ENCODE data around the gene STXBP1.

STXBP1 gene

GRCh38 chr9:127642082-127642740, 30.1 kb downstream of the STXBP1 start:
- no peak for TF ChIP-seq CTCF (IDR thresholded peaks at IDR 0.05; ENCODE audit: low read length, missing control alignments)
- no peak for DNase-seq (ENCODE audit: low read depth)
- no peak overlapping the region for H3K4me3 ChIP-seq (replicated peaks; ENCODE audit: low read depth, low read length)

GRCh38 chr9:127644146-127644827, 32.2 kb downstream of the STXBP1 start:
- no peak overlapping the region for H3K4me3 ChIP-seq (replicated peaks; ENCODE audit: low read depth, low read length)
- TF ChIP-seq CTCF (IDR thresholded peaks at IDR 0.05; ENCODE audit: low read length, missing control alignments) = no peak
- no peak for DNase-seq (ENCODE audit: low read depth)

GRCh38 chr9:127644943-127645342, 32.9 kb downstream of the STXBP1 start:
- no peak for TF ChIP-seq CTCF (IDR thresholded peaks at IDR 0.05; ENCODE audit: low read length, missing control alignments)
- H3K4me3 ChIP-seq (replicated peaks; ENCODE audit: low read depth, low read length) = no peak overlapping the region
- DNase-seq (ENCODE audit: low read depth) = no peak

GRCh38 chr9:127647451-127647850, 35.4 kb downstream of the STXBP1 start:
- no peak overlapping the region for H3K4me3 ChIP-seq (replicated peaks; ENCODE audit: low read depth, low read length)
- no peak for DNase-seq (ENCODE audit: low read depth)
- TF ChIP-seq CTCF (IDR thresholded peaks at IDR 0.05; ENCODE audit: low read length, missing control alignments) = no peak

GRCh38 chr9:127650518-127650917, 38.4 kb downstream of the STXBP1 start:
- DNase-seq (ENCODE audit: low read depth) = no peak
- no peak for TF ChIP-seq CTCF (IDR thresholded peaks at IDR 0.05; ENCODE audit: low read length, missing control alignments)
- H3K4me3 ChIP-seq (replicated peaks; ENCODE audit: low read depth, low read length) = no peak overlapping the region

GRCh38 chr9:127651697-127652610, 39.9 kb downstream of the STXBP1 start:
- DNase-seq (ENCODE audit: low read depth) = no peak
- no peak for TF ChIP-seq CTCF (IDR thresholded peaks at IDR 0.05; ENCODE audit: low read length, missing control alignments)

More at GRCh38 chr9:127651697-127652610, 39.9 kb downstream of the STXBP1 start:
- H3K4me3 ChIP-seq (replicated peaks; ENCODE audit: low read depth, low read length) = no peak overlapping the region

Data from fibroblast of pulmonary artery (primary cell).